GM23338 (cell line): Measurements from ENCODE around the gene SNX5. TPM values are rescaled to one million over a fixed set of nuclear protein-coding genes. Genes with fewer than 3 reads are reported as not detected.

Experiments
- ATAC-seq: fragments of 200-7000 bp; cut with Tn5 transposase; 3 replicates; pipeline ENCODE4 v1.9.1; 2020
- DNase-seq: peaks from one replicate; pipeline ENCODE4 v3.0.0-alpha.2; 2015; ENCODE audit warnings: low spot score
- H2AFZ ChIP-seq: fragments of 200-600 bp; sonication (generic); 2 replicates; pipeline ENCODE4 v1.8.0; 2016; ENCODE audit warnings: antibody characterized with exemption, mild to moderate bottlenecking, moderate library complexity
- H3F3A ChIP-seq: fragments of 200-600 bp; sonication (generic); replicated peaks from 2 replicates; pipeline ENCODE4 v1.8.0; 2017; ENCODE audit warnings: antibody characterized with exemption, mixed run types, low read depth
- H3K27ac ChIP-seq: fragments of 200-600 bp; sonication (generic); 2 replicates; pipeline ENCODE4 v1.6.1; 2016; ENCODE audit warnings: low read depth
- H3K27me3 ChIP-seq: fragments of 200-600 bp; sonication (generic); 2 replicates; pipeline ENCODE4 v1.8.0; 2016; ENCODE audit warnings: mild to moderate bottlenecking, mixed run types, moderate library complexity; ENCODE audit not compliant: insufficient read depth
- H3K36me3 ChIP-seq: fragments of 200-600 bp; sonication (generic); 2 replicates; pipeline ENCODE4 v1.8.0; 2016; ENCODE audit warnings: mild to moderate bottlenecking; ENCODE audit not compliant: insufficient read depth
- H3K4me1 ChIP-seq: fragments of 200-600 bp; sonication (generic); 2 replicates; pipeline ENCODE4 v1.8.0; 2016; ENCODE audit warnings: mild to moderate bottlenecking, moderate library complexity; ENCODE audit not compliant: insufficient read depth
- H3K4me2 ChIP-seq: fragments of 200-600 bp; sonication (generic); 2 replicates; pipeline ENCODE4 v1.7.1; 2017; ENCODE audit warnings: mixed run types
- H3K4me3 ChIP-seq: fragments of 200-600 bp; sonication (generic); 2 replicates; pipeline ENCODE4 v1.6.1; 2016; ENCODE audit warnings: mixed run types
- H3K79me2 ChIP-seq: fragments of 200-600 bp; sonication (generic); replicated peaks from 2 replicates; pipeline ENCODE4 v1.8.0; 2017; ENCODE audit warnings: mild to moderate bottlenecking; ENCODE audit not compliant: insufficient read depth
- H3K9me2 ChIP-seq: fragments of 200-600 bp; sonication (generic); 2 replicates; pipeline ENCODE4 v1.8.0; 2017; ENCODE audit not compliant: insufficient read depth
- H4K20me1 ChIP-seq: fragments of 200-600 bp; sonication (generic); replicated peaks from 2 replicates; pipeline ENCODE4 v1.8.0; 2017; ENCODE audit warnings: mild to moderate bottlenecking; ENCODE audit not compliant: insufficient read depth
- H3K27ac Mint-ChIP-seq: 2 replicates; pipeline ENCODE4 v1.8.0; 2020; ENCODE audit warnings: inconsistent platforms, mild to moderate bottlenecking, moderate library complexity, mixed read lengths
- H3K27me3 Mint-ChIP-seq: 3 replicates; pipeline ENCODE4 v1.8.0; 2022; ENCODE audit warnings: low read depth, mild to moderate bottlenecking, moderate library complexity, mixed read lengths, inconsistent platforms; ENCODE audit not compliant: insufficient read depth, poor library complexity
- H3K36me3 Mint-ChIP-seq: 3 replicates; pipeline ENCODE4 v1.8.0; 2021; ENCODE audit warnings: low read depth, mild to moderate bottlenecking, inconsistent platforms, moderate library complexity, mixed read lengths
- H3K4me1 Mint-ChIP-seq: 3 replicates; pipeline ENCODE4 v1.8.0; 2020; ENCODE audit warnings: mild to moderate bottlenecking, inconsistent platforms, mixed read lengths
- H3K4me3 Mint-ChIP-seq: 3 replicates; pipeline ENCODE4 v1.8.0; 2021; ENCODE audit warnings: moderate library complexity, mild to moderate bottlenecking, inconsistent platforms, mixed read lengths
- H3K9me3 Mint-ChIP-seq: 3 replicates; pipeline ENCODE4 v1.8.0; 2020; ENCODE audit warnings: moderate library complexity, mild to moderate bottlenecking, inconsistent platforms, mixed read lengths
- CREB1 ChIP-seq: fragments of 250-450 bp; sonication (Bioruptor Pico); IDR thresholded peaks from 2 replicates; pipeline ENCODE4 v1.5.0; 2020; ENCODE audit warnings: low read depth, mild to moderate bottlenecking, moderate library complexity
- CTCF ChIP-seq, 2 experiments: fragments of 200-600 bp in 1 of 2; sonication (generic) in 1 of 2; conservative IDR thresholded peaks; 2 replicates each; pipeline versions ENCODE4 v1.5.1 to v1.6.1; 2016 to 2017; ENCODE audit warnings: antibody characterized with exemption in 2 of 2, low read depth in 2 of 2, mild to moderate bottlenecking in 2 of 2, moderate library complexity in 1 of 2
- ETS1 ChIP-seq: IDR thresholded peaks from 2 replicates; pipeline ENCODE4 v1.6.1; 2016; ENCODE audit warnings: antibody characterized with exemption
- EZH2 ChIP-seq: fragments of 200-600 bp; sonication (generic); IDR thresholded peaks from one replicate; pipeline ENCODE4 v1.8.0; 2017; ENCODE audit warnings: antibody characterized with exemption, mild to moderate bottlenecking, low read depth; ENCODE audit not compliant: unreplicated experiment
- EZH2phosphoT487 ChIP-seq: fragments of 200-600 bp; sonication (generic); IDR thresholded peaks from one replicate; pipeline ENCODE4 v1.8.1; 2018; ENCODE audit warnings: antibody characterized with exemption; ENCODE audit not compliant: unreplicated experiment
- JUNB ChIP-seq: IDR thresholded peaks from one replicate; pipeline ENCODE4 v1.6.1; 2016; ENCODE audit warnings: antibody characterized with exemption; ENCODE audit not compliant: unreplicated experiment
- POLR2AphosphoS5 ChIP-seq: IDR thresholded peaks from 2 replicates; pipeline ENCODE4 v1.6.1; 2016; ENCODE audit warnings: antibody characterized with exemption, low read depth
- REST ChIP-seq: IDR thresholded peaks from one replicate; pipeline ENCODE4 v1.6.1; 2018; ENCODE audit warnings: antibody characterized with exemption; ENCODE audit not compliant: unreplicated experiment
- STAT1 ChIP-seq: IDR thresholded peaks from one replicate; pipeline ENCODE4 v1.6.1; 2016; ENCODE audit warnings: antibody characterized with exemption; ENCODE audit not compliant: unreplicated experiment
- ZNF114 ChIP-seq: fragments of 250-450 bp; sonication (Bioruptor Pico); IDR thresholded peaks from 2 replicates; pipeline ENCODE4 v1.5.0; 2020; ENCODE audit warnings: mild to moderate bottlenecking, moderate library complexity
- ZNF331 ChIP-seq: fragments of 250-450 bp; sonication (Bioruptor Pico); IDR thresholded peaks from 2 replicates; pipeline ENCODE4 v1.5.0; 2020; ENCODE audit warnings: low read depth, mild to moderate bottlenecking, moderate library complexity
- polyA plus RNA-seq: library from polyadenylated mRNA; unstranded; fragments of >200 nt; fragmentation: Nextera tagmentation; extraction: Ambion mirVana; gene quantifications from 2 replicates; pipeline ENCODE4 v1.2.1, GENCODE V29; 2016
- total RNA-seq: library from RNA; depleted of rRNA; stranded (reverse); fragments of >200 nt; shearing (Covaris generic); gene quantifications from 2 replicates; pipeline ENCODE4 v1.2.3, GENCODE V29; 2014

SNX5 gene
- total and polyA plus RNA-seq, 2 experiments from 2014 or later: 167 to 287 TPM

- TF ChIP-seq CTCF (conservative IDR thresholded peaks at IDR 0.05; ENCODE audit: low read depth in 2 of 2): 0 out of 4 replicates have a peak, but pooled peaks of 1 of the 2 experiments have one; percentile 8
- TF ChIP-seq POLR2AphosphoS5: no peak
- H2AFZ ChIP-seq: no peak overlapping the region
Measured at GRCh38 chr20:17966432-17967310, 1.9 kb downstream of the SNX5 start.

DNA sequence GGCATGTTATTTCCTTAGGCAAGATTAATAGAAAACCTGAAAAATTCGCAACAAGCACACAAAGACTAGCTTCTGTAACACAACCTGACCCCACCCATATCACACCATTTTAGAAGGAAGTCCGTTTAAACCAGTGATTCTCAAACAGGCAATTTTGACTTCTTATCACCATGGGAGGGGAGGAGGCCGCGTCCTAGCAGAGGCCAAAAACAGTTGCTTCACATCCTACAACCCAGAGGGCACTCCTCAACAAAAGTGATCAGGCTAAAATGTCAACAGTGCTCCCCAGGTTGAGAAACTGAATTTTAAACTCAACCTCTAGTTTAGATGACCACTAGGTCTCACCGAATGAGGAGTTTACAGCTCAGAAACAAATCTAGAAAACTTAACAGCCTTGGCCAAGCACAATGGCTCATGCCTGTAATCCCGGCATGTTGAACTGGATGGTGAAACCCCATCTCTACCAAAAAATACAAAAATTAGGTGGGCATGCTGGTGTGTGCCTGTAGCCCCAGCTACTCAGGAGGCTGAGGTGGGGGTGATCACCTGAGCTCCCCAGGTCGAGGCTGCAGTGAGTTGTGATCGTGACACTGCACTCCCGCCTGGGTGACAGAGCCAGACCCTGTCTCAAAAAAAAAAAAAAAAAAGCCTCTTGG is 3.4 kb downstream of the SNX5 start:
- H3K36me3 ChIP-seq: no peaks in the 10 kb centered on the region; the same call in 1 of the 2 replicates
- Mint-ChIP-seq H3K4me1 (peaks cover 61% of the 10 kb centered on the region), H3K27ac (peak overlapping the region; percentile 98), H3K27me3 (peaks cover 20% of the 10 kb centered on the region), H3K36me3 (peaks cover 74% of the 10 kb centered on the region), H3K4me3 (peak overlapping the region; percentile 84), H3K9me3 (peaks cover 5% of the 10 kb centered on the region; the same call in 2 of the 3 replicates)
- H3K9me2 ChIP-seq: no peaks in the 10 kb centered on the region
- H3K27me3 ChIP-seq: no peaks in the 10 kb centered on the region
- ATAC-seq (no peak), DNase-seq (peak; percentile 17)
- no peak overlapping the region for H2AFZ ChIP-seq
- H3F3A ChIP-seq: 0 out of 2 replicates have a peak, but pooled peaks cover 3% of the 10 kb centered on the region
- H3K79me2 ChIP-seq: peaks cover 96% of the 10 kb centered on the region
- H3K4me2 ChIP-seq: peak overlapping the region; percentile 77
- peaks cover 62% of the 10 kb centered on the region for H3K4me1 ChIP-seq
- H4K20me1 ChIP-seq: peaks cover 64% of the 10 kb centered on the region
- H3K27ac ChIP-seq: peak overlapping the region; percentile 98; the same call in 1 of the 2 replicates
- H3K4me3 ChIP-seq: peak overlapping the region; percentile 70
- TF ChIP-seq EZH2 (no peak), CTCF (conservative IDR thresholded peaks at IDR 0.05; ENCODE audit: low read depth in 2 of 2) (no peak), ETS1 (no peak), ZNF331 (CRISPR knock-in tag) (no peak), JUNB (no peak), CREB1 (no peak), STAT1 (no peak), ZNF114 (CRISPR knock-in tag) (no peak), REST (no peak), EZH2phosphoT487 (no peak), POLR2AphosphoS5 (no peak)

More at GRCh38 chr20:17966432-17967310, 1.9 kb downstream of the SNX5 start:
- Histone ChIP-seq H3K4me1 (peaks cover 61% of the 10 kb centered on the region), H3K4me3 (peak overlapping the region; percentile 70), H3K27ac (peak overlapping the region; percentile 98), H3F3A (0 out of 2 replicates have a peak, but pooled peaks cover 3% of the 10 kb centered on the region), H4K20me1 (peaks cover 49% of the 10 kb centered on the region), H3K36me3 (no peaks in the 10 kb centered on the region; the same call in 1 of the 2 replicates), H3K9me2 (no peaks in the 10 kb centered on the region), H3K79me2 (peaks cover 96% of the 10 kb centered on the region), H3K4me2 (peak overlapping the region; percentile 77), H3K27me3 (no peaks in the 10 kb centered on the region)
- Mint-ChIP-seq H3K36me3 (peaks cover 79% of the 10 kb centered on the region), H3K27ac (peak overlapping the region; percentile 98), H3K27me3 (peaks cover 20% of the 10 kb centered on the region), H3K4me3 (peak overlapping the region; percentile 84), H3K4me1 (peaks cover 56% of the 10 kb centered on the region), H3K9me3 (peaks cover 5% of the 10 kb centered on the region; the same call in 2 of the 3 replicates)
- DNase-seq (peak; percentile 33), ATAC-seq (no peak)
